Hematopoietic multipotent progenitor cell treated with erythropoietin and hydrocortisone succinate and interleukin-3 and kit ligand, for 6 days (in vitro differentiated cells): Measurements from ENCODE around the gene FTSJ1.
"Not testable (repeated sequence)": the region's sequence is repeated elsewhere in the genome, so short reads cannot be mapped to it uniquely, and the experiment has no call there.

Experiments
- DNase-seq: peaks from one replicate; pipeline ENCODE4 v3.0.0-alpha.2; 2015

Gene FTSJ1, protein sequence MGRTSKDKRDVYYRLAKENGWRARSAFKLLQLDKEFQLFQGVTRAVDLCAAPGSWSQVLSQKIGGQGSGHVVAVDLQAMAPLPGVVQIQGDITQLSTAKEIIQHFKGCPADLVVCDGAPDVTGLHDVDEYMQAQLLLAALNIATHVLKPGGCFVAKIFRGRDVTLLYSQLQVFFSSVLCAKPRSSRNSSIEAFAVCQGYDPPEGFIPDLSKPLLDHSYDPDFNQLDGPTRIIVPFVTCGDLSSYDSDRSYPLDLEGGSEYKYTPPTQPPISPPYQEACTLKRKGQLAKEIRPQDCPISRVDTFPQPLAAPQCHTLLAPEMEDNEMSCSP

DNA sequence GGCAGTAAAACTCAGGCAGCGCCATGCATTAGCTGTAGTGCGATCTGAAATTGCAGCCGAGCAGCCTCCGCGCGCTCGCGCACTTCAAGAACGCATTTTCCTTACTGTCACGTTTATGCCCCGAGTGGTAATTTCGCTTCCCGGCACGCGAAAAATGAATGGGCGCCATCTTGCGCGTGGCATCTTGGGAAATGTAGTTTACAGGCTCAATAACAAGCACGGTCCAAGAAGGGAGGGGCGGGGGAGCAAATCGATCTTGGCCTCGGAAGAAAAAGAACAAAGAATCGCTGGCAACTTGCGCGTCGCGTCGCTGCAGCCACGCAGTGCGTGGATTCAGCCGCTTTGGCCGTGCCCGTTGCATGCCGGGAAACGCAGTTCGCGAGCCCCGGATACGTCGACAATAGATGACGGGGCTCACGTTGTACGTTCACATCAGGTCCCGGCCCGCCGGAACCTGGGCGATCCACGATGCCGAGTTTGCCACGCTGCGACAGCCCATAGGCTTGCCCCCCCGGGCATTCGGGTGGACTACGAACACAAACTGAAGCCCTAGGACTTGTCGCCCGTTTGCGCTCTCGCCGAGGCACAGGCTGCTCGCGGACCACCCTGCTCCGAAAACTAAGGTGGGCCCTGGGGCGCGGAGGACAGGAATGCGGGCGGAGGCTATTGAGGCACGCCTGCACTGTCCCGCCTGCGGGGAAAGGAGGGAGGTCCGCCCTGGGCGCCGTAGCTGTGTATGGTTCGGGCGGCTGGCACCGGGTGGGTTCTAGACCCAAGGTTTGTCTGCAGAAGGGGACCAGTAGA is at the start of gene FTSJ1:
TSS of gene FTSJ1 (plus strand) at position 426 of the 804 bp plus-strand sequence. CDS start 1,849 bp downstream, outside the sequence.
- DNase-seq, result peak; percentile 93

GRCh38 chrX:48427027-48427716 is 48.8 kb upstream of the FTSJ1 start:
- DNase-seq, result not testable (repeated sequence)

DNA sequence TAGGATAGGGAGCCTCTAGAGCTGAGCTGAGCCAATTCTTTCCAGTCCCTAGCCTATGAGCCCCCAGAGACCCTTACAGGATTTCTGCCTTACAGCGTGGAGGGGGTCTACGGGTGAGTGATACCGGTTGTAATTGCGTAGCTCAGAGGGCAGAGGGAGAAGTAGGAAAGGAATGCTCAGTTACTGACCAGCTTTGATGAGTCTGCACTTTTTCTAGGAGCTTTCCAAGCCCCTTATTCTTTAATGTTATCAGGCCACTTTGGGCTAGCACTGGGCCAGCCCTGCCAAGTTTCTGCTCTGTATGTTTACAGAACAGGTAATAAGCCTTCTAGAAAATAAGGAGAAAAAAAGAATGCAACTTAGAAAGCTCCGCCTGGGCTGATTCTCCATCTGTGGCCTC is 46.4 kb upstream of the FTSJ1 start:
- not testable (repeated sequence) for DNase-seq

GRCh38 chrX:48430166-48430565 is 45.8 kb upstream of the FTSJ1 start:
- not testable (repeated sequence) for DNase-seq

- not testable (repeated sequence) for DNase-seq
Observed at GRCh38 chrX:48433713-48434112, 42.3 kb upstream of the FTSJ1 start.

GRCh38 chrX:48447201-48447600 is 28.8 kb upstream of the FTSJ1 start:
- DNase-seq, result not testable (repeated sequence)

- DNase-seq, result no peak
Observed at GRCh38 chrX:48450076-48450475, 25.9 kb upstream of the FTSJ1 start.

GRCh38 chrX:48451708-48452107 is 24.3 kb upstream of the FTSJ1 start:
- DNase-seq, result peak; percentile 71

DNA sequence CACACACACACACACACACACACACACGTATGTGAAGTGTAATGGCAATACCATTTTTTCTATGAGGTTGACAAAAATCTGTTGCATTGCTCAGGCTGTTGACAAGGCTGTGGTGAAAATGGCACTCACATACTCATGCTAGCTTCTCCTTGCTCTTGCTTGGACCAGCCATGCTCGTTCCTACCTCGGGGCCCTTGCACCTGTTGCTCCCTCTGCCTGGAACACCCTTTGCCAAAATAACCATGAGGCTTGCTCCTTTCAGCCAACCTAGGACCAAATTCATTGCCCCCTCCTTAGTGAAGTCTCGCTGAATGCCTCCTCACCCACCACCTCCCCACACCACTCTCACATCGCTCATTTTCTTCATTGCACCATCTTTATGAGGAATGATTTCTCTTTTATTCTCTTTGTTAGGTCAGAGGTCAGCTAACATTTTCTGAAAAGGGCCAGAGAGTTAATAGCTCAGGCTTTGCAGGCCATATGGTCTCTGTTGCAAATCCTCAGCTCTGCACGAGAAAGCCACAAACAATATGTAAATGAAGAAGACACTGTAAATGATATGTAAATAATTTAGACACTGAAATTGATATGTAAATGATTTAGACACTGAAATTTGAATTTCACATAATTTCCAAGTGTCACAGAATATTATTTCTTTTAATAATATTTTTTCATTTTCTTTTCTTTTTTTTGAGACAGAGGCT is 19.2 kb upstream of the FTSJ1 start:
- DNase-seq, result no peak

- no peak for DNase-seq
Observed at GRCh38 chrX:48458711-48459110, 17.3 kb upstream of the FTSJ1 start.

GRCh38 chrX:48459483-48459882 is 16.5 kb upstream of the FTSJ1 start:
- DNase-seq, result no peak

DNA sequence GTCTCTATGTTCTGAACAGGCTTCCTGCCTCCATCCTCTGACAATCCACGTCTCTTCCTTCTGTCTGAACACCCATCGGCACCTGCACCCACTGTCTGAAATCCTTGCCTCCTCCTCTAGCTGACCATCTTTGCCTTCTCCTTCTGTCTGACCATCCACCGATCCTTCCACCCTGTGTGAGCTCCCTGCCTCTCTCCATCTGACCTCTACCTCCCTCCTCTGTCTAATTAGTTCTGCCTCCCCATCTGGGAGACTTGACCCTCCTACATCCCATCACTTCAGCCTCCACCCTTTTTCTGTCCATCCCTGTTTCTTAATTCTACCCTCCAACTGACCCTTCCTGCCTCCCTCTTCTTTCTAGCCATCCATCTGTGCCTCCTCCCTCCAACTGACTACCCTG is 16.0 kb upstream of the FTSJ1 start:
- DNase-seq, result no peak

GRCh38 chrX:48460606-48461005 is 15.4 kb upstream of the FTSJ1 start:
- DNase-seq, result no peak

- no peak for DNase-seq
Observed at GRCh38 chrX:48461830-48462229, 14.2 kb upstream of the FTSJ1 start.

DNA sequence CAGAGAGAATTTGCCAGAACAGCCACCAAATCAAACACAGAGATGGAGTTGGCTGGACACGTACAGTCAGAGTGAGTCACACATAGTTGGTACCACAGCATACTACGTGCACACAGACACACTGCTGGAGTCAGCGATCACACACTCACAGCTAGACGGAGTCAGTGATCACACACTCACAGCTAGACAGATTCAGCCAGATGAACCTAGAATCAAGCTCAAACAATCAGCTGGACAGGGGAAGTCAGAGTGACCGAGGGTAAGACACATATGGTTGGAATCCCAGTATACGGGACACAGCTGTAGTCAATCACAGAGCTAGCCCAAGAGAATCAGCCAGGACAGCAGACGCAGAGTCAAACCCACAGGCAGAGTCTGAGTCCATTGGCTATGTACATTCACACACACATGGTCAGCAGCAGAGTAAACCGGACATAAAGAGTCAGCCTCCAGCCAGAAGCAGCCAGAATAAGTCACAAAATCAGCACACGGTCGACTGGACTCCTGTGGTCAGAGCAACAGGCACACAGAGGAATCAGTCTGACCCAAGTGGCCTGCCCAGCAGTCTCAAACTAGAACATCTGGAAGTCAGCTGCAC is 10.6 kb upstream of the FTSJ1 start:
- no peak for DNase-seq

DNA sequence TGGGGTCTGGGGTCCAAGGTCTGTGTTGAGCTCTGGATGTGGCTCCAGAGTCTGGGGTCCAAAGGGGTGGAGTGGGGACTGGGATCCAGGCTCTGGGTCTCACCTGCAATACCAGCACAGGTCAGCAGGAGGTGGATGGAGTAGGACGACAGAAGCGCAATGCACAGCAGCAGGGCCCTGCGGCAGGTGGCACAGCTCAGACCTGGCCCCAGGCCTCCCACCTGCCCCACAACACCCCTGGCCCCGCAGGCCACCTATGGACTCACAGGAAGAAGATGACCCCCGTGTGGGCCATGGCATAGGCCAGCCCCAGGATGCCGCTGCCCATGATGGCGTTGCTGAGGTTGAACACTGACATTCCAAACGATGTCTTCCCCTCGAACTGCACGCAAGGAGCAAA is 9.3 kb upstream of the FTSJ1 start:
- peak; percentile 47 for DNase-seq

GRCh38 chrX:48467281-48467761 is 8.7 kb upstream of the FTSJ1 start:
- peak; percentile 69 for DNase-seq

- DNase-seq, result peak; percentile 81
Observed at GRCh38 chrX:48468247-48468671, 7.7 kb upstream of the FTSJ1 start.

- DNase-seq, result peak; percentile 76
Observed at GRCh38 chrX:48468693-48469691, 7.0 kb upstream of the FTSJ1 start.

GRCh38 chrX:48470110-48470832 is 5.7 kb upstream of the FTSJ1 start, which contains the start of gene SLC38A5:
TSS of gene SLC38A5 (minus strand) at chrX:48470260. CDS start at chrX:48467924, 2,336 bp downstream.
- DNase-seq, result peak; percentile 84
